K562 (cell line): Measurements from ENCODE around the gene PTPN11. TPM values are rescaled to one million over a fixed set of nuclear protein-coding genes. Genes with fewer than 3 reads are reported as not detected.
A peak's percentile ranks its signal among the peaks of the same experiment; 100 is the strongest.

Experiments
- BACH1 ChIP-seq: fragments of 200-800 bp; sonication (Bioruptor generic); IDR thresholded peaks from 2 replicates; pipeline ENCODE4 v1.6.1; 2016; ENCODE audit warnings: missing genetic modification characterization, missing compliant biosample characterization
- CBFA2T3 ChIP-seq: fragments of 450-650 bp; IDR thresholded peaks from 2 replicates; pipeline ENCODE4 v1.6.1; 2017
- CEBPG ChIP-seq, 3 experiments: fragments of 200-800 bp in 1 of 3; sonication (Bioruptor generic) in 1 of 3; sonication (generic) in 1 of 3; formaldehyde crosslinking in 1 of 3; IDR thresholded peaks in 2 of 3; conservative IDR thresholded peaks in 1 of 3; 2 replicates each; pipeline versions ENCODE4 v1.6.1 to v1.8.0; 2016 to 2022; ENCODE audit warnings: missing compliant biosample characterization in 2 of 3, missing genetic modification characterization in 2 of 3, mild to moderate bottlenecking in 1 of 3, missing genetic modification reagents in 1 of 3
- CTCF ChIP-seq, 3 experiments: IDR thresholded peaks in 2 of 3; conservative IDR thresholded peaks in 1 of 3; 2 replicates each; pipeline ENCODE4 v1.5.1; 2011 to 2012; ENCODE audit warnings: low read length in 3 of 3, mild to moderate bottlenecking in 3 of 3, control low read depth in 2 of 3, improper control_type of control experiment in 1 of 3, inconsistent platforms in 1 of 3, low read depth in 1 of 3, mixed read lengths in 1 of 3, moderate library complexity in 1 of 3; ENCODE audit not compliant: insufficient read depth in 2 of 3
- ELF1 ChIP-seq: fragments of 200-800 bp; sonication (Bioruptor generic); IDR thresholded peaks from 2 replicates; pipeline ENCODE4 v1.6.1; 2016; ENCODE audit warnings: missing genetic modification characterization, missing compliant biosample characterization
- FOS ChIP-seq: IDR thresholded peaks from 3 replicates; pipeline ENCODE4 v1.6.1; 2011; ENCODE audit not compliant: insufficient read length; ENCODE audit errors: extremely low read depth
- FOSL1 ChIP-seq: fragments of 200-800 bp; sonication (Bioruptor generic); conservative IDR thresholded peaks from 2 replicates; pipeline ENCODE4 v1.6.1; 2016; ENCODE audit warnings: missing genetic modification characterization, missing compliant biosample characterization
- FOXA1 ChIP-seq: fragments of 450-650 bp; IDR thresholded peaks from 2 replicates; pipeline ENCODE4 v1.6.1; 2016; ENCODE audit warnings: mild to moderate bottlenecking, borderline replicate concordance
- HDGF ChIP-seq: fragments of 450-650 bp; IDR thresholded peaks from 2 replicates; pipeline ENCODE4 v1.6.1; 2016
- HOMEZ ChIP-seq: fragments of 250-450 bp; sonication (Bioruptor Pico); IDR thresholded peaks from 2 replicates; pipeline ENCODE4 v1.4.0; 2020; ENCODE audit warnings: mild to moderate bottlenecking, moderate library complexity
- KDM2B ChIP-seq: fragments of 250-450 bp; sonication (Bioruptor Pico); IDR thresholded peaks from 2 replicates; pipeline ENCODE4 v1.8.0; 2021; ENCODE audit warnings: mild to moderate bottlenecking, moderate library complexity
- LEF1 ChIP-seq: fragments of 450-650 bp; IDR thresholded peaks from 2 replicates; pipeline ENCODE4 v1.6.1; 2016; ENCODE audit warnings: mild to moderate bottlenecking
- MAFG ChIP-seq: fragments of 450-650 bp; conservative IDR thresholded peaks from 2 replicates; pipeline ENCODE4 v1.6.1; 2016; ENCODE audit warnings: missing genetic modification characterization, missing compliant biosample characterization
- POLR2G ChIP-seq: fragments of 200-400 bp; formaldehyde crosslinking; IDR thresholded peaks from 2 replicates; pipeline ENCODE4 v1.6.1; 2017; ENCODE audit warnings: low read depth, mild to moderate bottlenecking, antibody characterized with exemption, low read length, moderate library complexity
- SAP30 ChIP-seq: fragments of 200-600 bp; sonication (generic); IDR thresholded peaks from 2 replicates; pipeline ENCODE4 v1.6.1; 2012; ENCODE audit warnings: borderline replicate concordance, low read depth, mild to moderate bottlenecking, moderate library complexity, low read length, control low read depth, inconsistent platforms; ENCODE audit not compliant: insufficient read depth, poor library complexity, severe bottlenecking
- SMAD3 ChIP-seq: fragments of 450-650 bp; formaldehyde crosslinking; conservative IDR thresholded peaks from 2 replicates; pipeline ENCODE4 v1.4.0; 2020; ENCODE audit warnings: mild to moderate bottlenecking
- SOX6 ChIP-seq: fragments of 450-650 bp; IDR thresholded peaks from 2 replicates; pipeline ENCODE4 v1.6.1; 2014; ENCODE audit warnings: mild to moderate bottlenecking
- SUPT5H ChIP-seq: fragments of 450-650 bp; IDR thresholded peaks from 2 replicates; pipeline ENCODE4 v1.6.1; 2016
- ZNF282 ChIP-seq: sonication (generic); formaldehyde crosslinking; IDR thresholded peaks from 2 replicates; pipeline ENCODE4 v1.8.1; 2023; ENCODE audit warnings: missing genetic modification reagents
- polyA plus RNA-seq, 8 experiments: library from polyadenylated mRNA; depleted of rRNA in 4 of 8; stranded (reverse) in 5 of 8; unstranded in 3 of 8; fragments of >200 nt; fragmentation: Nextera tagmentation in 2 of 8; fragmentation: Illumina TruSeq in 1 of 8; extraction: Ambion mirVana in 2 of 8; extraction: Trizol in 1 of 8; gene quantifications; 2 replicates each; pipeline versions ENCODE4 v1.2.1 to v1.2.3, GENCODE V29; 2011 to 2014; ENCODE audit warnings: inconsistent platforms in 1 of 8, missing spikeins in 1 of 8
- total RNA-seq, 7 experiments: library from RNA; depleted of rRNA in 6 of 7; stranded (reverse); fragments of >200 nt in 6 of 7; fragmentation: Illumina TruSeq in 2 of 7; extraction: Trizol in 2 of 7; gene quantifications; 2 replicates each; pipeline versions ENCODE4 v1.2.1 to v1.2.3, GENCODE V29; 2011 to 2021; ENCODE audit warnings: low replicate concordance in 1 of 7
- TF ChIP-seq, protein P1 (sequence below), 2 experiments: IDR thresholded peaks; 2 replicates each; pipeline ENCODE4 v1.6.1; 2011; ENCODE audit warnings: borderline replicate concordance in 1 of 2, control low read depth in 1 of 2, low read depth in 1 of 2, low read length in 1 of 2, mild to moderate bottlenecking in 1 of 2, mixed read lengths in 1 of 2, moderate library complexity in 1 of 2; ENCODE audit not compliant: insufficient read depth in 1 of 2, insufficient read length in 1 of 2, poor library complexity in 1 of 2, severe bottlenecking in 1 of 2; ENCODE audit errors: extremely low read depth in 1 of 2
- TF ChIP-seq, protein P2 (sequence below): fragments of 250-450 bp; sonication (Bioruptor Pico); IDR thresholded peaks from 2 replicates; pipeline ENCODE4 v1.4.0; 2020; ENCODE audit warnings: borderline replicate concordance

The PTPN11 gene
- total and polyA plus RNA-seq, 9 of the 15 experiments (the other 6 are each of a cell fraction or from before 2014, with no cell fraction given) = 22.5 to 126 (median 79.7) TPM

- TF ChIP-seq ZNF282 = no peak
- TF ChIP-seq CTCF (IDR thresholded peaks at IDR 0.05 in 2 of 3, conservative IDR thresholded peaks at IDR 0.05 in 1 of 3; ENCODE audit: insufficient read depth in 2 of 3, low read depth in 1 of 3, low read length in 3 of 3) = peak in 2 of 3 experiments; percentile 11 to 13; a peak in 2 of 6 replicates
- no peak for TF ChIP-seq POLR2G
- no peak for TF ChIP-seq SUPT5H
- TF ChIP-seq FOSL1 (tag) = no peak
- TF ChIP-seq LEF1 = no peak
- TF ChIP-seq MAFG = peak; percentile 82
- TF ChIP-seq KDM2B (CRISPR knock-in tag) = no peak
- no peak for TF ChIP-seq BACH1 (tag)
- TF ChIP-seq FOS = no peak
- TF ChIP-seq CBFA2T3 = peak; percentile 9; the same call in 1 of the 2 replicates
- no peak for TF ChIP-seq HDGF
- no peak; the same call in 1 of the 2 replicates for TF ChIP-seq ELF1
- TF ChIP-seq HOMEZ = no peak
- TF ChIP-seq, protein P1, sequence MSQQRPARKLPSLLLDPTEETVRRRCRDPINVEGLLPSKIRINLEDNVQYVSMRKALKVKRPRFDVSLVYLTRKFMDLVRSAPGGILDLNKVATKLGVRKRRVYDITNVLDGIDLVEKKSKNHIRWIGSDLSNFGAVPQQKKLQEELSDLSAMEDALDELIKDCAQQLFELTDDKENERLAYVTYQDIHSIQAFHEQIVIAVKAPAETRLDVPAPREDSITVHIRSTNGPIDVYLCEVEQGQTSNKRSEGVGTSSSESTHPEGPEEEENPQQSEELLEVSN (IDR thresholded peaks at IDR 0.05; ENCODE audit: borderline replicate concordance in 1 of 2, extremely low read depth in 1 of 2, insufficient read depth in 1 of 2, insufficient read length in 1 of 2, low read depth in 1 of 2, low read length in 1 of 2, poor library complexity in 1 of 2, severe bottlenecking in 1 of 2) = peak in 1 of 2 experiments; percentile 39
- TF ChIP-seq, protein P2, sequence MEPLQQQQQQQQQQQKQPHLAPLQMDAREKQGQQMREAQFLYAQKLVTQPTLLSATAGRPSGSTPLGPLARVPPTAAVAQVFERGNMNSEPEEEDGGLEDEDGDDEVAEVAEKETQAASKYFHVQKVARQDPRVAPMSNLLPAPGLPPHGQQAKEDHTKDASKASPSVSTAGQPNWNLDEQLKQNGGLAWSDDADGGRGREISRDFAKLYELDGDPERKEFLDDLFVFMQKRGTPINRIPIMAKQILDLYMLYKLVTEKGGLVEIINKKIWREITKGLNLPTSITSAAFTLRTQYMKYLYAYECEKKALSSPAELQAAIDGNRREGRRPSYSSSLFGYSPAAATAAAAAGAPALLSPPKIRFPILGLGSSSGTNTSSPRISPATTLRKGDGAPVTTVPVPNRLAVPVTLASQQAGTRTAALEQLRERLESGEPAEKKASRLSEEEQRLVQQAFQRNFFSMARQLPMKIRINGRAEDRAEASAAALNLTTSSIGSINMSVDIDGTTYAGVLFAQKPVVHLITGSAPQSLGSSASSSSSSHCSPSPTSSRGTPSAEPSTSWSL = no peak
- no peak for TF ChIP-seq SAP30
- TF ChIP-seq SMAD3 (CRISPR knock-in tag) = no peak
- TF ChIP-seq CEBPG (CRISPR knock-in tag; IDR thresholded peaks at IDR 0.05) = no peak
- no peak for TF ChIP-seq CEBPG (tag; conservative IDR thresholded peaks at IDR 0.05 in 1 of 2, IDR thresholded peaks at IDR 0.05 in 1 of 2)
- TF ChIP-seq SOX6 = no peak
- TF ChIP-seq FOXA1 = no peak
Observed at GRCh38 chr12:112555621-112556233, 137.0 kb downstream of the PTPN11 start (continued).
